HT1080 (cell line): ENCODE data around the gene CLDN3. TPM values are rescaled to one million over a fixed set of nuclear protein-coding genes. Genes with fewer than 3 reads are reported as not detected.
"Not testable (repeated sequence)": the region's sequence is repeated elsewhere in the genome, so short reads cannot be mapped to it uniquely, and the experiment has no call there.

Experiments used
- DNase-seq: peaks from one replicate; pipeline ENCODE4 v3.0.0-alpha.2; 2015; ENCODE audit warnings: low read depth
- small RNA-seq: library from RNA; depleted of rRNA; stranded (forward); fragments of <200 nt; gene quantifications from one replicate; pipeline ENCODE3, GENCODE V24; 2014
- total RNA-seq: library from RNA; depleted of rRNA; stranded (reverse); fragments of >200 nt; shearing (Covaris generic); gene quantifications from 2 replicates; pipeline ENCODE4 v1.2.3, GENCODE V29; 2014; rRNA removed

The CLDN3 gene
- total RNA-seq, 1 experiment from 2014 or later = not detected

DNA sequence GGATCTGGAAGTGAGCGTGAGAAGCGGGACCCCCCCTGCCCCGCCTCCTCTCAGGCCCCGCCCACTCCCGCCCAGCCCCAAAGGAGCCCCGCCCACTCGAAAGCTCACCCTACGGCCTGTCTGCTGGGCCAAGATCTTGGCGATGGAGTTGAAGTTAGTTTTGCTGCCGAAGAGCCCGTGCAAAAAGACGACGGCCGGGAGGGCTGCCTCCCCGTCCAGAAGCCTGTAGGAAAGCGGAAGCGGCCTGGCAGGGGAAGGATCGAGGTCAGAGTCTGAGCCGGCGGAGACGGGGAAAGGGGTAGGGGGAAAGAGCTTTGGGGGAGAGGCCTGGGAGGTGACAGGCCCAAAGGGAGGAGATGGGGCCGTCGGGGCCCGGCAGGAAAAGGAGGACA lies 31.9 kb downstream of the CLDN3 start:
- DNase-seq = no peak

DNA sequence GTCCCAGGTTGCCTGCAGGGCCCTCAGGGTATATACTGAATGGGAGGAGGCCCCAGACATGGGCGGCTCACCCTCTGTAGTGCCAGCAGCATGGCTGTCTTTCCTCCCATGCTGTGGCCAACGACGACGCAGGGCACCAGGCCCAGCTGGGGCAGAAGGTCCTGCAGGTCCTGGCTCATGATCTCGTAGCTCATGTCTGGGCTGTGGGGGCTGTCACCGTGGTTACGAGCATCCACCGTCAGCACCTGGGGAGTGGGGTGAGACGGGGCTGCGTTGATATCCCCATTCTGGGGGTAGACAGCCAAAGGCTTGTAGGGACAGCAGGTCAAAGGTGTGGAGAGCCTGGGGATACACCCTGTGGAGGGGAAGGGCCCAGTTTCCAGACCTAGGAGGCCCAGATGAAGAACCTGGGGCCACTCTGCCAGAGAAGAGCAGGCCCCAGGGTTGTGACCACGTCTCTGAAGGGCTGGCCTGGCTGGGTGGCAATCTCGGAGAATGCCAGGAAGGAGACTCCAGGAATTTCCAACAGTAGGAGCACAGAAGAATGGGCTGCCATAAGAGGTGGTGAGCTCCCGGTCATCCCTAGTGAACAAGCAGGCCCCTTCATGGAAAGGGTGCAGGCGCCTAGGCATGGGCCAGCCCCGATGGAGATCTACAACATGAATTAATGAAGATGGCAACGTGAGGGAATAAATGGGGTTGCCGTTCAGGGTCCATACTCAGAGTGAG lies 32.4 kb downstream of the CLDN3 start:
- no peak for DNase-seq

GRCh38 chr7:73736885-73737284 lies 33.2 kb downstream of the CLDN3 start:
- no peak for DNase-seq

DNA sequence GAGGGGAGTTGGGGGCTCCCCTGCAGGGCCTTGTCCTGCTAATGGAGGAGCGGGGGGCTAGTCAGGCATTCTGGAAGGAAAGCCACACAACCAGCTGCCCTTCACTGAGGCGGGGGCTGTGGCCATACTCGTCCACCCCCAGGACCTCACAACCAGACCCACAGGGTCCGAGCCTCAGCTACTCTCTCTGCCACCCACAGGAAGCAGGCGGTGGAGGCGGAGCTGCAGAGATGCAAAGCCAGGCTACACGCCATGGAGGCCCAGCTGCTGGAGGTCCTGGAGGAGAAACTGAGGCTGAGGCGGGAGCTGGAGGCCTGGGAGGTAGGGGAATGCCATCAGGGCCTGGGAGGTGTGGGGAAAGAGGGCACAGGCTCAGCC lies 34.6 kb downstream of the CLDN3 start:
- DNase-seq = no peak

DNA sequence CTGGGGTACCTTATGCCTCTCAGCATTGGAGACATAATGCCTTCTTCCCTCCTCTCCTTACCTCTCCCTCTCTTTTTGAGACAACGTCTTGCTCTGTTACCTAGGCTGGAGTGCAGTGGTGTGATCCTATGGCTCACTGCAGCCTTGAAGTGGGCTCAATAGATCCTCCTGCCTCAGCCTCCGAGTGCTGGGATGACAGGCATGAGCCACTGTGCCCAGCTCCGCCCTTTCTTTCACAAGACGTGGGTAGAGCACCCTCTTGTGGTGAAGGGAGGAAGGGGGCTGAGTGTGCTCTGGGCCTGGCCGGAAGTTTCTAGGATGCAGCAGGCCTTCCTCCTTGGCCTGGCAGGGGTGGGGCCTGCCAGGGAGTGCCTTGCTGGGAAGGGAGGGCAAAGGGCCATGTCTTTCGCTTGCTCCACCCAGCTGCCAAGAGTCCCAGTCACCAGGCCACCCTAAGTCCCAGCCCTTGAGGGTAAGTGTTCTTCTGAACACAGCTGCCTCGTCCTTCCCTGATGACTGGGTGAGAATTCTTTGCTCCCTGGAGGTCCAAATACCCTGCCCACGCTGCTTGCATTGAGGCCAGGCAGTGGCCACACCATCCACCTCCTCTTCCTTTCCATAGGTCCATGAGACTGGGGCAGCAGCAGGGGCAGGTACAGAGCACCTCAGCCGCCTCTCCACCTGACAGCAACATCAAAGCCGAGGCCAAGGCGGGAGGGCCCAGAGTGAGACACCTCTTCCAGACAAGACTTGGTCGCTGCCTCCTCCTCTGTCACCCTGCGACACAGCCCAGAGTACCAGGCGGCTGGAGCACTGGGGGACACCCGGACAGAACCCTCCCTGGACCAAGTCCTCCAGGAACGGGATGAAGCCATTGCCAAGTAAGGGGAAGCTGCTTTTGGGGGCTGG lies 35.2 kb downstream of the CLDN3 start:
- peak; percentile 89 for DNase-seq

DNA sequence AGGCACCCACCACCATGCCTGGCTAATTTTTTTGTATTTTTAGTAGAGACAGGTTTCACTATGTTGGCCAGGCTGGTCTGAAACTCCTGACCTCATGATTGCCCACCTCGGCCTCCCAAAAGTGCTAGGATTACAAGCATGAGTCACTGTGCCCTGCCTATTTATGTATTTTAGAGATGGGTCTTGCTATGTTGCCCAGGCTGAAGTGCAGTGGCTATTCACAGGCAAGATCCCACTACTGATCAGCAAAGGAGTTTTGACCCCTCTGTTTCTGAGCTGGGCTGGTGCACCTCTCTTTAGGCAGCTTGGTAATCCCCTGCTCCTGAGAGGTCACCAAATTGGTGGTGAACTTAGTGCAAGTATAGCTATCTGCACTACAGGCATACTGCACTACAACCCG lies 37.7 kb downstream of the CLDN3 start:
- no peak for DNase-seq

- no peak for DNase-seq
These were observed 39.6 kb downstream of the CLDN3 start for GRCh38 chr7:73730485-73730884.

GRCh38 chr7:73728551-73728950 lies 41.5 kb downstream of the CLDN3 start:
- DNase-seq = no peak

GRCh38 chr7:73727952-73728351 lies 42.1 kb downstream of the CLDN3 start:
- DNase-seq = no peak

DNA sequence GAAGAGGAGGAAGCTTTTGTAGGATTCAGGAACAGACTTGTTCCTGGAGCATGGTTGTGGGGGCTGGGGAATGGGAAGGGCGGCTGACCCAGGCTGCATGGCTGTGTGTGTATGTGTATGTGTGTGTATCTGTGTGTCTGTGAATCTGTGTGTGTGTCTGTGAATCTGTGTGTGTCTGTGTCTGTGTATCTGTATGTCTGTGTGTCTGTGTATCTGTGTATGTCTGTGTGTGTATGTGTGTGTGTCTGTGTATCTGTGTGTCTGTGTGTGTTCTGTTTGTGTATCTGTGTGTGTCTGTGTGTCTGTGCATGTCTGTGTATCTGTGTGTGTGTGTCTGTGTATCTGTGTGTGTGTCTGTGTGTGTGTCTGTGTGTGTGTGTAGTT lies 44.0 kb downstream of the CLDN3 start:
- no peak for DNase-seq

- no peak for DNase-seq
These were observed 46.3 kb downstream of the CLDN3 start for GRCh38 chr7:73723813-73724212.

- no peak for DNase-seq
These were observed 47.3 kb downstream of the CLDN3 start for GRCh38 chr7:73722785-73723184.

GRCh38 chr7:73722182-73722581 lies 47.9 kb downstream of the CLDN3 start:
- not testable (repeated sequence) for DNase-seq

DNA sequence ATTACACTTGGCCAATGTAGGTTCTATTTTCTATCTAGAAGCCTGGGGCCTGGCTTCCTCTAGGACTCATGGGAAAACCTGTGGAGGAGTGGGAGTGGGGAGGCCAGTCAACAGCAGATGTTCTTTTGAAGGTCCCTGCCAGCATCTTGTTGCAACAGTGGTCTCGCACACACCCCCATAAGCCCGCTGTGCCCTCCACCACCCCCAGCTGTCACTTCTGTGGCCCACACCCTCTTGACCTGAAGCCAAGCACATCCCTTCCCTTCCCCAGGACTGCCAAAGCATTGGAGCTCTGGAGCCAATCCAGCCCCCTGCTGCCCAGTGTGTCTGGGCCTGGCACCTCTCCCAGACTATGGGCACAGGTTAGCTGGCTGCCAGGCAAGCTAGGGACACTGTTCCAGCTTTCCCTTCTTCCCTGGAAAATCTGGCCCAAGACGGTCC lies 48.7 kb downstream of the CLDN3 start:
- DNase-seq = no peak

- not testable (repeated sequence) for DNase-seq
These were observed 49.6 kb downstream of the CLDN3 start for GRCh38 chr7:73720443-73720842.

- DNase-seq = no peak
These were observed 50.3 kb downstream of the CLDN3 start for GRCh38 chr7:73719806-73720169.

Small RNAs within 50 kb of the gene (small RNA-seq; reads per million reads assigned to genes)
- gene RN7SL265P = not detected

Other genes starting within 250 kb of the CLDN3 start
- gene BAZ1B, start 248.0 kb downstream of the CLDN3 start, total RNA-seq = 68.5 and 70.7 TPM in 2 replicates
- 40.9 and 49.6 TPM in 2 replicates for gene BCL7B, start 212.6 kb downstream of the CLDN3 start, total RNA-seq
- gene TBL2, start 191.7 kb downstream of the CLDN3 start, total RNA-seq = 34.7 and 57.3 TPM in 2 replicates
- not detected in 2 replicates for gene MLXIPL, start 145.7 kb downstream of the CLDN3 start, total RNA-seq
- gene VPS37D, start 102.4 kb downstream of the CLDN3 start, total RNA-seq = 4.7 and 6.2 TPM in 2 replicates
- 3.8 and 11.9 TPM in 2 replicates for gene DNAJC30, start 86.8 kb downstream of the CLDN3 start, total RNA-seq
- 78.8 and 82.9 TPM in 2 replicates for gene BUD23, start 86.7 kb downstream of the CLDN3 start, total RNA-seq
- gene STX1A, start 50.6 kb downstream of the CLDN3 start, total RNA-seq = 51.6 and 69.7 TPM in 2 replicates
- gene ABHD11, start 31.5 kb downstream of the CLDN3 start, total RNA-seq = 46.2 and 50.5 TPM in 2 replicates
- 1.2 and 1.7 TPM in 2 replicates for gene CLDN4, start 60.7 kb upstream of the CLDN3 start, total RNA-seq
- gene METTL27, start 72.2 kb upstream of the CLDN3 start, total RNA-seq = 14.4 and 22.2 TPM in 2 replicates
- 0.23 TPM in 1 of 2 replicates, not detected in the other for gene TMEM270, start 90.9 kb upstream of the CLDN3 start, total RNA-seq